Suppressor macrophage (primary cell): Measurements from ENCODE around the gene SDSL.

Source experiments
- DNase-seq, 4 experiments: peaks; one replicate each; pipeline ENCODE4 v3.0.0-alpha.2; 2020 to 2022

SDSL gene

GRCh38 chr12:113469224-113469948, 47.2 kb downstream of the SDSL start:
- no peak for DNase-seq

- no peak for DNase-seq
Measured at GRCh38 chr12:113469949-113470743, 48.0 kb downstream of the SDSL start.

GRCh38 chr12:113470871-113471618, 48.9 kb downstream of the SDSL start:
- no peak for DNase-seq

GRCh38 chr12:113471619-113472171, 49.5 kb downstream of the SDSL start, which contains the start of gene LHX5:
Gene LHX5 (minus strand): TSS chr12:113471871. CDS start chr12:113471498, 373 bp downstream.
- DNase-seq: no peak

- DNase-seq: no peak
Measured at GRCh38 chr12:113472191-113473121, 50.3 kb downstream of the SDSL start.

- no peak for DNase-seq
Measured at GRCh38 chr12:113473400-113473799, 51.2 kb downstream of the SDSL start.

- DNase-seq: no peak
Measured at GRCh38 chr12:113473942-113474341, 51.8 kb downstream of the SDSL start.

GRCh38 chr12:113474635-113475436, 52.7 kb downstream of the SDSL start:
- DNase-seq: no peak

- DNase-seq: no peak
Measured at GRCh38 chr12:113475451-113476175, 53.4 kb downstream of the SDSL start.

GRCh38 chr12:113476176-113476986, 54.2 kb downstream of the SDSL start:
- no peak for DNase-seq

GRCh38 chr12:113477171-113477841, 55.1 kb downstream of the SDSL start:
- no peak for DNase-seq

GRCh38 chr12:113477842-113478215, 55.6 kb downstream of the SDSL start:
- no peak for DNase-seq

GRCh38 chr12:113478351-113479011, 56.3 kb downstream of the SDSL start:
- DNase-seq: no peak

- DNase-seq: peak in 1 of 4 experiments; percentile 27
Measured at GRCh38 chr12:113479216-113479589, 57.0 kb downstream of the SDSL start.

- peak; percentile 33 to 75 (median 54) for DNase-seq
Measured at GRCh38 chr12:113479590-113480335, 57.6 kb downstream of the SDSL start.

GRCh38 chr12:113480336-113480971, 58.3 kb downstream of the SDSL start:
- no peak for DNase-seq

- no peak for DNase-seq
Measured at GRCh38 chr12:113482334-113482733, 60.2 kb downstream of the SDSL start.
